HCT116 (cell line): ENCODE data around the gene FAM117A.

ENCODE experiments used
- ATF3 ChIP-seq: IDR thresholded peaks from 2 replicates; pipeline ENCODE4 v1.6.1; 2012
- CTCF ChIP-seq, 3 experiments: fragments of 200-600 bp in 1 of 3; sonication (generic) in 1 of 3; IDR thresholded peaks in 2 of 3; conservative IDR thresholded peaks in 1 of 3; 2 replicates each; pipeline ENCODE4 v1.5.1; 2012 to 2017; ENCODE audit warnings: low read depth in 2 of 3, low read length in 2 of 3, antibody characterized with exemption in 1 of 3, borderline replicate concordance in 1 of 3, control low read depth in 1 of 3, mild to moderate bottlenecking in 1 of 3, mixed read lengths in 1 of 3, mixed run types in 1 of 3, moderate library complexity in 1 of 3; ENCODE audit not compliant: insufficient read depth in 1 of 3
- ELF1 ChIP-seq: IDR thresholded peaks from 2 replicates; pipeline ENCODE4 v1.6.1; 2012; ENCODE audit warnings: low read depth, borderline replicate concordance
- EZH2 ChIP-seq: fragments of 200-600 bp; sonication (generic); IDR thresholded peaks from 2 replicates; pipeline ENCODE4 v1.6.1; 2017; ENCODE audit warnings: antibody characterized with exemption, mixed run types
- EZH2phosphoT487 ChIP-seq: fragments of 200-600 bp; IDR thresholded peaks from 2 replicates; pipeline ENCODE4 v1.6.1; 2018; ENCODE audit warnings: antibody characterized with exemption, borderline replicate concordance
- JUND ChIP-seq: IDR thresholded peaks from 2 replicates; pipeline ENCODE4 v1.6.1; 2012
- MAX ChIP-seq: IDR thresholded peaks from 2 replicates; pipeline ENCODE4 v1.6.1; 2012
- POLR2A ChIP-seq: IDR thresholded peaks from 2 replicates; pipeline ENCODE4 v1.7.0; 2011; ENCODE audit warnings: borderline replicate concordance; ENCODE audit not compliant: insufficient read depth, insufficient read length; ENCODE audit errors: extremely low read depth
- RAD21 ChIP-seq: IDR thresholded peaks from 2 replicates; pipeline ENCODE4 v1.6.1; 2012; ENCODE audit warnings: low read depth, mild to moderate bottlenecking
- REST ChIP-seq: IDR thresholded peaks from 2 replicates; pipeline ENCODE4 v1.6.1; 2012; ENCODE audit warnings: low read depth
- SIN3A ChIP-seq: IDR thresholded peaks from 2 replicates; pipeline ENCODE4 v1.6.1; 2012; ENCODE audit warnings: low read depth
- SP1 ChIP-seq: IDR thresholded peaks from 2 replicates; pipeline ENCODE4 v1.6.1; 2012; ENCODE audit warnings: low read depth
- YY1 ChIP-seq: IDR thresholded peaks from 2 replicates; pipeline ENCODE4 v1.6.1; 2011; ENCODE audit warnings: low read length, low read depth, moderate library complexity, mild to moderate bottlenecking; ENCODE audit not compliant: insufficient replicate concordance; ENCODE audit errors: extremely low read depth
- ZFX ChIP-seq: fragments of 450-650 bp; IDR thresholded peaks from 2 replicates; pipeline ENCODE4 v1.6.1; 2017

GRCh38 chr17:49670002-49670401, 93.9 kb downstream of the FAM117A start:
- TF ChIP-seq RAD21: no peak
- TF ChIP-seq EZH2: no peak
- no peak for TF ChIP-seq ELF1
- TF ChIP-seq MAX: no peak
- TF ChIP-seq CTCF (IDR thresholded peaks at IDR 0.05 in 2 of 3, conservative IDR thresholded peaks at IDR 0.05 in 1 of 3; ENCODE audit: borderline replicate concordance in 1 of 3, insufficient read depth in 1 of 3, low read depth in 2 of 3, low read length in 2 of 3): no peak
- TF ChIP-seq EZH2phosphoT487: no peak
- no peak for TF ChIP-seq POLR2A
- TF ChIP-seq REST: no peak
- no peak for TF ChIP-seq ATF3
- no peak for TF ChIP-seq ZFX
- no peak for TF ChIP-seq SIN3A
- TF ChIP-seq YY1: no peak
- no peak for TF ChIP-seq JUND
- TF ChIP-seq SP1: no peak
